WI38 (cell line): ENCODE results near the gene CDK2AP2.
"Not testable (repeated sequence)": the region's sequence is repeated elsewhere in the genome, so short reads cannot be mapped to it uniquely, and the experiment has no call there.

ENCODE experiments used
- H3K4me3 ChIP-seq: 2 replicates; pipeline ENCODE4 v1.5.1; 2011; ENCODE audit warnings: low read depth, mild to moderate bottlenecking, control low read depth, low read length
- CTCF ChIP-seq: IDR thresholded peaks from 2 replicates; pipeline ENCODE4 v1.5.1; 2012; ENCODE audit warnings: low read depth, mild to moderate bottlenecking, control low read depth, low read length

Gene CDK2AP2

GRCh38 chr11:67492069-67492727, 15.8 kb downstream of the CDK2AP2 start:
- H3K4me3 ChIP-seq, result no peak overlapping the region
- no peak for TF ChIP-seq CTCF

- TF ChIP-seq CTCF, result no peak
- H3K4me3 ChIP-seq, result no peak overlapping the region
Measured at GRCh38 chr11:67491276-67492068, 16.5 kb downstream of the CDK2AP2 start.

GRCh38 chr11:67490727-67491065, 17.3 kb downstream of the CDK2AP2 start:
- no peak for TF ChIP-seq CTCF
- no peak overlapping the region for H3K4me3 ChIP-seq

GRCh38 chr11:67489885-67490726, 17.9 kb downstream of the CDK2AP2 start:
- H3K4me3 ChIP-seq, result no peak overlapping the region
- TF ChIP-seq CTCF, result no peak

- no peak for TF ChIP-seq CTCF
- H3K4me3 ChIP-seq, result no peak overlapping the region
Measured at GRCh38 chr11:67489203-67489884, 18.6 kb downstream of the CDK2AP2 start.

- no peak overlapping the region for H3K4me3 ChIP-seq
- no peak for TF ChIP-seq CTCF
Measured at GRCh38 chr11:67486481-67487195, 21.3 kb downstream of the CDK2AP2 start.

GRCh38 chr11:67485873-67486361, 22.0 kb downstream of the CDK2AP2 start:
- H3K4me3 ChIP-seq, result not testable (repeated sequence)
